Mesendoderm (in vitro differentiated cells): Measurements from ENCODE around the gene TSPOAP1.

Experiments
- DNase-seq: peaks from one replicate; pipeline ENCODE4 v3.0.0; 2013
- H2AK5ac ChIP-seq: 2 replicates; pipeline ENCODE4 v1.6.1; 2013; ENCODE audit warnings: low read length, inconsistent platforms
- H2BK120ac ChIP-seq: 2 replicates; pipeline ENCODE4 v1.6.1; 2013; ENCODE audit warnings: low read depth, mild to moderate bottlenecking, low read length, moderate library complexity, mixed read lengths
- H2BK15ac ChIP-seq: replicated peaks from 2 replicates; pipeline ENCODE4 v1.6.1; 2013; ENCODE audit warnings: low read depth, mild to moderate bottlenecking, moderate library complexity
- H2BK5ac ChIP-seq: 2 replicates; pipeline ENCODE4 v1.6.1; 2013; ENCODE audit warnings: low read length, inconsistent platforms
- H3K18ac ChIP-seq: 2 replicates; pipeline ENCODE4 v1.6.1; 2013; ENCODE audit warnings: mild to moderate bottlenecking, low read length, mixed read lengths
- H3K23ac ChIP-seq: one replicate; pipeline ENCODE4 v1.6.1; 2013; ENCODE audit warnings: low read length
- H3K27ac ChIP-seq: 2 replicates; pipeline ENCODE4 v1.5.1; 2013; ENCODE audit warnings: low read depth, mild to moderate bottlenecking, inconsistent platforms, low read length, moderate library complexity
- H3K27me3 ChIP-seq: 2 replicates; pipeline ENCODE4 v1.6.1; 2013; ENCODE audit warnings: low read length, control low read depth, mild to moderate bottlenecking, inconsistent platforms; ENCODE audit not compliant: insufficient read depth, poor library complexity
- H3K36me3 ChIP-seq: 2 replicates; pipeline ENCODE4 v1.6.1; 2013; ENCODE audit warnings: low read length, inconsistent platforms; ENCODE audit not compliant: control insufficient read depth, insufficient read depth
- H3K4ac ChIP-seq: one replicate; pipeline ENCODE4 v1.6.1; 2013; ENCODE audit warnings: low read depth, mild to moderate bottlenecking, low read length, moderate library complexity
- H3K4me1 ChIP-seq: 2 replicates; pipeline ENCODE4 v1.6.1; 2013; ENCODE audit warnings: low read depth, low read length, inconsistent platforms; ENCODE audit not compliant: control insufficient read depth
- H3K4me2 ChIP-seq: 2 replicates; pipeline ENCODE4 v1.6.1; 2013; ENCODE audit warnings: low read length
- H3K4me3 ChIP-seq: 2 replicates; pipeline ENCODE4 v1.5.1; 2013; ENCODE audit warnings: mild to moderate bottlenecking, low read length
- H3K56ac ChIP-seq: one replicate; pipeline ENCODE4 v1.6.1; 2013; ENCODE audit warnings: low read length
- H3K79me1 ChIP-seq: 2 replicates; pipeline ENCODE4 v1.6.1; 2013; ENCODE audit warnings: low read length, inconsistent platforms
- H3K79me2 ChIP-seq: 2 replicates; pipeline ENCODE4 v1.6.1; 2013; ENCODE audit warnings: mild to moderate bottlenecking, low read length; ENCODE audit not compliant: control insufficient read depth, insufficient read depth
- H3K9ac ChIP-seq: 2 replicates; pipeline ENCODE4 v1.6.1; 2013; ENCODE audit warnings: low read length, inconsistent platforms
- H4K5ac ChIP-seq: one replicate; pipeline ENCODE4 v1.6.1; 2013; ENCODE audit warnings: low read length
- H4K8ac ChIP-seq: one replicate; pipeline ENCODE4 v1.6.1; 2013; ENCODE audit warnings: low read depth, mild to moderate bottlenecking, control low read depth, low read length, moderate library complexity
- WGBS: extraction: QIAGEN DNeasy Blood & Tissue Kit; methylation state at CpG from one replicate; pipeline ENCODE4 v1.1.7; 2013; ENCODE audit warnings: low lambda C conversion rate, missing lambda C conversion rate; ENCODE audit not compliant: insufficient coverage; ENCODE audit errors: extremely low coverage; 5-methylcytosine and 5-hydroxymethylcytosine counted together

Gene TSPOAP1

GRCh38 chr17:58284613-58285421 is 43.8 kb downstream of the TSPOAP1 start:
- Histone ChIP-seq H3K23ac (no peak overlapping the region), H2BK15ac (no peak overlapping the region), H2AK5ac (no peak overlapping the region), H2BK120ac (no peak overlapping the region), H3K79me1 (no peaks in the 10 kb centered on the region), H3K4ac (peak overlapping the region; percentile 48), H3K56ac (peak overlapping the region; percentile 54), H3K18ac (peak overlapping the region; percentile 39), H3K27me3 (no peaks in the 10 kb centered on the region), H4K8ac (no peak overlapping the region), H4K5ac (no peak overlapping the region), H3K4me2 (no peak overlapping the region), H3K79me2 (no peaks in the 10 kb centered on the region), H3K27ac (no peak overlapping the region), H3K9ac (peak overlapping the region; percentile 10), H3K4me3 (no peak overlapping the region), H3K4me1 (no peaks in the 10 kb centered on the region), H2BK5ac (no peak overlapping the region), H3K36me3 (no peaks in the 10 kb centered on the region)
- WGBS: no CpG with 5 or more reads among the region's 6 CpGs
- peak; percentile 90 for DNase-seq

GRCh38 chr17:58283674-58284612 is 44.7 kb downstream of the TSPOAP1 start:
- no peak overlapping the region for H3K56ac ChIP-seq
- DNase-seq: no peak
- H3K23ac ChIP-seq: no peak overlapping the region
- H3K4me2 ChIP-seq: no peak overlapping the region
- no peak overlapping the region for H2BK5ac ChIP-seq
- no peak overlapping the region for H2BK15ac ChIP-seq
- no peaks in the 10 kb centered on the region for H3K79me1 ChIP-seq
- H3K27ac ChIP-seq: no peak overlapping the region
- H3K4ac ChIP-seq: peak overlapping the region; percentile 25
- H3K4me3 ChIP-seq: no peak overlapping the region
- no peak overlapping the region for H3K9ac ChIP-seq
- H4K8ac ChIP-seq: no peak overlapping the region
- H3K4me1 ChIP-seq: no peaks in the 10 kb centered on the region
- WGBS: no CpG with 5 or more reads among the region's 12 CpGs
- no peak overlapping the region for H3K18ac ChIP-seq
- no peaks in the 10 kb centered on the region for H3K79me2 ChIP-seq
- H4K5ac ChIP-seq: no peak overlapping the region
- H2AK5ac ChIP-seq: no peak overlapping the region
- H3K27me3 ChIP-seq: no peaks in the 10 kb centered on the region
- H3K36me3 ChIP-seq: no peaks in the 10 kb centered on the region
- H2BK120ac ChIP-seq: no peak overlapping the region

- no CpG with 5 or more reads among the region's 6 CpGs for WGBS
- no peak for DNase-seq
- H3K9ac ChIP-seq: no peak overlapping the region
- H2BK15ac ChIP-seq: no peak overlapping the region
- no peak overlapping the region for H3K27ac ChIP-seq
- no peaks in the 10 kb centered on the region for H3K27me3 ChIP-seq
- no peaks in the 10 kb centered on the region for H3K36me3 ChIP-seq
- no peaks in the 10 kb centered on the region for H3K4me1 ChIP-seq
- H3K4ac ChIP-seq: no peak overlapping the region
- no peak overlapping the region for H3K4me2 ChIP-seq
- no peaks in the 10 kb centered on the region for H3K79me1 ChIP-seq
- H4K5ac ChIP-seq: no peak overlapping the region
- no peak overlapping the region for H2BK120ac ChIP-seq
- H3K56ac ChIP-seq: no peak overlapping the region
- no peaks in the 10 kb centered on the region for H3K79me2 ChIP-seq
- no peak overlapping the region for H2AK5ac ChIP-seq
- H2BK5ac ChIP-seq: no peak overlapping the region
- no peak overlapping the region for H4K8ac ChIP-seq
- no peak overlapping the region for H3K18ac ChIP-seq
- H3K4me3 ChIP-seq: no peak overlapping the region
- H3K23ac ChIP-seq: no peak overlapping the region
Observed at GRCh38 chr17:58282442-58282841, 46.2 kb downstream of the TSPOAP1 start.

- Histone ChIP-seq H4K8ac (no peak overlapping the region), H3K4me2 (no peak overlapping the region), H2AK5ac (no peak overlapping the region), H2BK15ac (no peak overlapping the region), H3K36me3 (no peaks in the 10 kb centered on the region), H3K4me1 (no peaks in the 10 kb centered on the region), H2BK120ac (no peak overlapping the region), H3K4me3 (no peak overlapping the region), H3K23ac (no peak overlapping the region), H3K4ac (no peak overlapping the region), H3K79me1 (no peaks in the 10 kb centered on the region), H3K56ac (no peak overlapping the region), H3K18ac (no peak overlapping the region), H4K5ac (no peak overlapping the region), H3K27ac (no peak overlapping the region), H3K27me3 (no peaks in the 10 kb centered on the region), H3K9ac (no peak overlapping the region), H3K79me2 (no peaks in the 10 kb centered on the region), H2BK5ac (no peak overlapping the region)
- no CpG with 5 or more reads among the region's 2 CpGs for WGBS
- DNase-seq: peak; percentile 19
Observed at GRCh38 chr17:58281511-58282011, 47.0 kb downstream of the TSPOAP1 start.

GRCh38 chr17:58280480-58281217 is 47.9 kb downstream of the TSPOAP1 start, which contains the start of gene MPO:
Gene MPO, minus strand, starts transcription at chr17:58280935. Its CDS starts 177 bp downstream, at chr17:58280758.
- H3K18ac ChIP-seq: no peak within 1 kb of the TSS
- H4K5ac ChIP-seq: no peak within 1 kb of the TSS
- H2AK5ac ChIP-seq: no peak within 1 kb of the TSS
- DNase-seq: no peak
- no peak within 1 kb of the TSS for H3K27ac ChIP-seq
- H3K79me1 ChIP-seq: no peaks in the 10 kb centered on the region
- H3K4me3 ChIP-seq: no peak within 1 kb of the TSS
- no peaks in the 10 kb centered on the region for H3K79me2 ChIP-seq
- no peak within 1 kb of the TSS for H3K23ac ChIP-seq
- no peak within 1 kb of the TSS for H4K8ac ChIP-seq
- H3K56ac ChIP-seq: no peak within 1 kb of the TSS
- H2BK5ac ChIP-seq: no peak within 1 kb of the TSS
- H3K36me3 ChIP-seq: no peaks in the 10 kb centered on the region
- H2BK120ac ChIP-seq: no peak within 1 kb of the TSS
- no peaks in the 10 kb centered on the region for H3K4me1 ChIP-seq
- no peak within 1 kb of the TSS for H2BK15ac ChIP-seq
- no CpG with 5 or more reads among the region's 5 CpGs for WGBS
- H3K4ac ChIP-seq: no peak within 1 kb of the TSS
- no peak within 1 kb of the TSS for H3K9ac ChIP-seq
- H3K27me3 ChIP-seq: no peaks in the 10 kb centered on the region
- no peak within 1 kb of the TSS for H3K4me2 ChIP-seq
